ENCODE data around the gene KRT3. TPM values are rescaled to one million over a fixed set of nuclear protein-coding genes. Genes with fewer than 3 reads are reported as not detected.
"Not testable (repeated sequence)": the region's sequence is repeated elsewhere in the genome, so short reads cannot be mapped to it uniquely, and the experiment has no call there.

KRT3 gene
- total RNA-seq, 1 donor from 2014 or later: not detected

GRCh38 chr12:52759218-52759617, 36.7 kb downstream of the KRT3 start:
- no peaks in the 10 kb centered on the region for H3K4me1 Mint-ChIP-seq (ENCODE audit: low read depth)
- no peak overlapping the region for H3K4me3 Mint-ChIP-seq (ENCODE audit: low read depth)
- H3K27me3 Mint-ChIP-seq (ENCODE audit: low read depth): peaks cover 6% of the 10 kb centered on the region
- DNase-seq (ENCODE audit: low spot score): no peak
- peaks cover 5% of the 10 kb centered on the region for H3K9me3 Mint-ChIP-seq
- no peak overlapping the region for H3K27ac Mint-ChIP-seq
- intact Hi-C loops (cut with micrococcal nuclease): no loop called here
- peaks cover 4% of the 10 kb centered on the region for H3K36me3 Mint-ChIP-seq (ENCODE audit: low read depth)

- intact Hi-C loops (cut with micrococcal nuclease): no loop called here
- DNase-seq (ENCODE audit: low spot score): no peak
- Mint-ChIP-seq H3K27ac (no peak overlapping the region), H3K36me3 (ENCODE audit: low read depth) (peaks cover 4% of the 10 kb centered on the region), H3K27me3 (ENCODE audit: low read depth) (peaks cover 9% of the 10 kb centered on the region), H3K9me3 (peaks cover 5% of the 10 kb centered on the region), H3K4me1 (ENCODE audit: low read depth) (no peaks in the 10 kb centered on the region), H3K4me3 (ENCODE audit: low read depth) (no peak overlapping the region)
These were observed 38.3 kb downstream of the KRT3 start for GRCh38 chr12:52757449-52758176.

GRCh38 chr12:52756281-52756960, 39.5 kb downstream of the KRT3 start:
- Mint-ChIP-seq H3K9me3 (peaks cover 5% of the 10 kb centered on the region), H3K36me3 (ENCODE audit: low read depth) (peaks cover 4% of the 10 kb centered on the region), H3K27me3 (ENCODE audit: low read depth) (peaks cover 12% of the 10 kb centered on the region), H3K27ac (no peak overlapping the region), H3K4me3 (ENCODE audit: low read depth) (no peak overlapping the region), H3K4me1 (ENCODE audit: low read depth) (peaks cover 1% of the 10 kb centered on the region)
- no peak for DNase-seq (ENCODE audit: low spot score)
- intact Hi-C loops (cut with micrococcal nuclease): no loop called here

GRCh38 chr12:52755533-52755932, 40.4 kb downstream of the KRT3 start:
- no peak overlapping the region for H3K4me3 Mint-ChIP-seq (ENCODE audit: low read depth)
- peaks cover 10% of the 10 kb centered on the region for H3K4me1 Mint-ChIP-seq (ENCODE audit: low read depth)
- DNase-seq (ENCODE audit: low spot score): no peak
- intact Hi-C loops (cut with micrococcal nuclease): no loop called here
- H3K27ac Mint-ChIP-seq: no peak overlapping the region
- no peaks in the 10 kb centered on the region for H3K9me3 Mint-ChIP-seq
- H3K27me3 Mint-ChIP-seq (ENCODE audit: low read depth): peaks cover 18% of the 10 kb centered on the region
- H3K36me3 Mint-ChIP-seq (ENCODE audit: low read depth): no peaks in the 10 kb centered on the region

GRCh38 chr12:52754135-52754534, 41.8 kb downstream of the KRT3 start:
- Mint-ChIP-seq H3K9me3 (no peaks in the 10 kb centered on the region), H3K4me3 (ENCODE audit: low read depth) (no peak overlapping the region), H3K27me3 (ENCODE audit: low read depth) (peaks cover 20% of the 10 kb centered on the region), H3K27ac (no peak overlapping the region), H3K36me3 (ENCODE audit: low read depth) (no peaks in the 10 kb centered on the region), H3K4me1 (ENCODE audit: low read depth) (peaks cover 21% of the 10 kb centered on the region)
- intact Hi-C loops (cut with micrococcal nuclease): no loop called here
- DNase-seq (ENCODE audit: low spot score): no peak

GRCh38 chr12:52753283-52753682, 42.6 kb downstream of the KRT3 start:
- Mint-ChIP-seq H3K9me3 (no peaks in the 10 kb centered on the region), H3K4me3 (ENCODE audit: low read depth) (no peak overlapping the region), H3K27ac (no peak overlapping the region), H3K27me3 (ENCODE audit: low read depth) (peaks cover 18% of the 10 kb centered on the region), H3K4me1 (ENCODE audit: low read depth) (peaks cover 29% of the 10 kb centered on the region), H3K36me3 (ENCODE audit: low read depth) (no peaks in the 10 kb centered on the region)
- intact Hi-C loops (cut with micrococcal nuclease): no loop called here
- DNase-seq (ENCODE audit: low spot score): no peak

- Mint-ChIP-seq H3K9me3 (no peaks in the 10 kb centered on the region), H3K4me3 (ENCODE audit: low read depth) (no peak overlapping the region), H3K27ac (no peak overlapping the region), H3K36me3 (ENCODE audit: low read depth) (no peaks in the 10 kb centered on the region), H3K27me3 (ENCODE audit: low read depth) (peaks cover 18% of the 10 kb centered on the region), H3K4me1 (ENCODE audit: low read depth) (peaks cover 29% of the 10 kb centered on the region)
- intact Hi-C loops (cut with micrococcal nuclease): no loop called here
- no peak for DNase-seq (ENCODE audit: low spot score)
These were observed 43.4 kb downstream of the KRT3 start for GRCh38 chr12:52752516-52752915.

- peaks cover 29% of the 10 kb centered on the region for H3K4me1 Mint-ChIP-seq (ENCODE audit: low read depth)
- no peak overlapping the region for H3K27ac Mint-ChIP-seq
- no peak overlapping the region for H3K4me3 Mint-ChIP-seq (ENCODE audit: low read depth)
- DNase-seq (ENCODE audit: low spot score): no peak
- intact Hi-C loops (cut with micrococcal nuclease): no loop called here
- no peaks in the 10 kb centered on the region for H3K36me3 Mint-ChIP-seq (ENCODE audit: low read depth)
- peaks cover 18% of the 10 kb centered on the region for H3K27me3 Mint-ChIP-seq (ENCODE audit: low read depth)
- no peaks in the 10 kb centered on the region for H3K9me3 Mint-ChIP-seq
These were observed 44.1 kb downstream of the KRT3 start for GRCh38 chr12:52751795-52752194.

- H3K27ac Mint-ChIP-seq; H3K9me3 Mint-ChIP-seq; DNase-seq (ENCODE audit: low spot score); H3K4me3 Mint-ChIP-seq (ENCODE audit: low read depth); intact Hi-C loops (cut with micrococcal nuclease); H3K36me3 Mint-ChIP-seq (ENCODE audit: low read depth): not testable (repeated sequence)
- Mint-ChIP-seq H3K27me3 (ENCODE audit: low read depth) (peaks cover 21% of the 10 kb centered on the region), H3K4me1 (ENCODE audit: low read depth) (peaks cover 29% of the 10 kb centered on the region)
These were observed 45.4 kb downstream of the KRT3 start for GRCh38 chr12:52750532-52750931.

- H3K4me3 Mint-ChIP-seq (ENCODE audit: low read depth): no peak overlapping the region
- H3K27me3 Mint-ChIP-seq (ENCODE audit: low read depth): peaks cover 21% of the 10 kb centered on the region
- H3K4me1 Mint-ChIP-seq (ENCODE audit: low read depth): peaks cover 29% of the 10 kb centered on the region
These were observed 46.1 kb downstream of the KRT3 start for GRCh38 chr12:52749827-52750226.

GRCh38 chr12:52748578-52748977, 47.3 kb downstream of the KRT3 start:
- Mint-ChIP-seq H3K27me3 (ENCODE audit: low read depth) (peaks cover 24% of the 10 kb centered on the region), H3K36me3 (ENCODE audit: low read depth) (no peaks in the 10 kb centered on the region), H3K4me1 (ENCODE audit: low read depth) (peaks cover 29% of the 10 kb centered on the region), H3K27ac (no peak overlapping the region), H3K9me3 (no peaks in the 10 kb centered on the region), H3K4me3 (ENCODE audit: low read depth) (no peak overlapping the region)
- intact Hi-C loops (cut with micrococcal nuclease): no loop called here
- no peak for DNase-seq (ENCODE audit: low spot score)

More at GRCh38 chr12:52749827-52750226, 46.1 kb downstream of the KRT3 start:
- Mint-ChIP-seq H3K36me3 (ENCODE audit: low read depth) (no peaks in the 10 kb centered on the region), H3K9me3 (no peaks in the 10 kb centered on the region), H3K27ac (no peak overlapping the region)
- intact Hi-C loops (cut with micrococcal nuclease): no loop called here
- no peak for DNase-seq (ENCODE audit: low spot score)

GRCh38 chr12:52745554-52745953, 50.4 kb downstream of the KRT3 start:
- DNase-seq (ENCODE audit: low spot score): no peak
- H3K9me3 Mint-ChIP-seq: no peaks in the 10 kb centered on the region
- no peaks in the 10 kb centered on the region for H3K36me3 Mint-ChIP-seq (ENCODE audit: low read depth)
- H3K4me1 Mint-ChIP-seq (ENCODE audit: low read depth): peaks cover 20% of the 10 kb centered on the region
- no peak overlapping the region for H3K4me3 Mint-ChIP-seq (ENCODE audit: low read depth)
- peaks cover 12% of the 10 kb centered on the region for H3K27me3 Mint-ChIP-seq (ENCODE audit: low read depth)
- no peak overlapping the region for H3K27ac Mint-ChIP-seq
- intact Hi-C loops (cut with micrococcal nuclease): no loop called here

GRCh38 chr12:52744493-52745156, 51.3 kb downstream of the KRT3 start:
- Mint-ChIP-seq H3K27me3 (ENCODE audit: low read depth) (peaks cover 10% of the 10 kb centered on the region), H3K4me3 (ENCODE audit: low read depth) (no peak overlapping the region), H3K27ac (no peak overlapping the region), H3K9me3 (no peaks in the 10 kb centered on the region), H3K4me1 (ENCODE audit: low read depth) (peaks cover 13% of the 10 kb centered on the region), H3K36me3 (ENCODE audit: low read depth) (no peaks in the 10 kb centered on the region)
- intact Hi-C loops (cut with micrococcal nuclease): no loop called here
- DNase-seq (ENCODE audit: low spot score): no peak
